H1 (cell line): ENCODE results near the gene CCDC33. TPM values are rescaled to one million over a fixed set of nuclear protein-coding genes. Genes with fewer than 3 reads are reported as not detected.

Experiments
- CTCF ChIA-PET: fragments of 300-600 bp; sonication (Branson Sonifier 250); formaldehyde crosslinking; loops from one replicate; lab custom pipeline; 2021; ENCODE audit not compliant: partially characterized antibody; lab: Charles Lee
- POLR2A ChIA-PET: fragments of 300-600 bp; sonication (Branson Sonifier 250); formaldehyde crosslinking; loops from one replicate; lab custom pipeline; 2021; ENCODE audit warnings: inconsistent platforms; ENCODE audit not compliant: partially characterized antibody; lab: Charles Lee
- DNase-seq, 2 experiments: peaks; one replicate each; pipeline versions ENCODE4 v3.0.0 to v3.0.0-alpha.2; 2010 to 2022; ENCODE audit warnings: low spot score in 2 of 2, low read depth in 1 of 2, mixed read lengths in 1 of 2
- FAIRE-seq: peaks from 2 replicates; lab custom pipeline; 2011; peaks lifted over from hg19 to GRCh38; lab: Jason Lieb, UNC
- H2AFZ ChIP-seq: 2 replicates; pipeline ENCODE4 v1.8.1; 2012; ENCODE audit warnings: low read length, inconsistent platforms
- H2AK5ac ChIP-seq: 2 replicates; pipeline ENCODE4 v1.6.1; 2013; ENCODE audit warnings: low read depth, low read length
- H2BK120ac ChIP-seq: replicated peaks from 2 replicates; pipeline ENCODE3; 2013; ENCODE audit warnings: low read depth, low read length, inconsistent platforms
- H2BK12ac ChIP-seq: 2 replicates; pipeline ENCODE4 v1.6.1; 2013; ENCODE audit warnings: low read depth, low read length
- H2BK15ac ChIP-seq: 2 replicates; pipeline ENCODE4 v1.6.1; 2013; ENCODE audit warnings: low read length
- H2BK20ac ChIP-seq: 2 replicates; pipeline ENCODE4 v1.6.1; 2013; ENCODE audit warnings: low read length
- H2BK5ac ChIP-seq: 2 replicates; pipeline ENCODE4 v1.6.1; 2013; ENCODE audit warnings: low read depth, low read length
- H3K14ac ChIP-seq: 2 replicates; pipeline ENCODE4 v1.6.1; 2013; ENCODE audit warnings: inconsistent platforms; ENCODE audit not compliant: insufficient read length
- H3K18ac ChIP-seq: 2 replicates; pipeline ENCODE4 v1.6.1; 2013; ENCODE audit warnings: low read length; ENCODE audit errors: extremely low read depth
- H3K23ac ChIP-seq: 2 replicates; pipeline ENCODE4 v1.6.1; 2013; ENCODE audit warnings: inconsistent platforms; ENCODE audit not compliant: insufficient read length
- H3K23me2 ChIP-seq: 2 replicates; pipeline ENCODE4 v1.6.1; 2013; ENCODE audit warnings: low read depth, low read length
- H3K27ac ChIP-seq: 2 replicates; pipeline ENCODE4 v1.6.1; 2011; ENCODE audit warnings: low read depth, low read length, inconsistent platforms
- H3K27me3 ChIP-seq, 4 experiments: replicated peaks in 1 of 4; 1 replicate in 1 of 4; 2 replicates in 3 of 4; pipeline versions ENCODE4 v1.6.1 to v1.8.1; 2011 to 2013; ENCODE audit warnings: low read length in 3 of 4, mild to moderate bottlenecking in 3 of 4, inconsistent platforms in 2 of 4, mixed read lengths in 2 of 4, moderate library complexity in 1 of 4; ENCODE audit not compliant: control insufficient read depth in 3 of 4, insufficient read depth in 3 of 4; ENCODE audit errors: extremely low read depth in 1 of 4
- H3K36me3 ChIP-seq, 4 experiments: 2 replicates each; pipeline versions ENCODE4 v1.6.1 to v1.8.1; 2011 to 2013; ENCODE audit warnings: mild to moderate bottlenecking in 4 of 4, low read length in 3 of 4, moderate library complexity in 2 of 4, control low read depth in 1 of 4, inconsistent platforms in 1 of 4; ENCODE audit not compliant: insufficient read depth in 4 of 4, control insufficient read depth in 2 of 4
- H3K4ac ChIP-seq: replicated peaks from 2 replicates; pipeline ENCODE3; 2013; ENCODE audit warnings: low read length, low read depth, mixed read lengths, inconsistent platforms; ENCODE audit not compliant: insufficient read length
- H3K4me1 ChIP-seq, 4 experiments: replicated peaks in 1 of 4; 1 replicate in 1 of 4; 2 replicates in 3 of 4; pipeline versions ENCODE4 v1.6.1 to v1.8.1; 2011 to 2013; ENCODE audit warnings: low read length in 3 of 4, inconsistent platforms in 2 of 4, mixed read lengths in 1 of 4; ENCODE audit not compliant: insufficient read depth in 4 of 4, control insufficient read depth in 3 of 4
- H3K4me2 ChIP-seq, 2 experiments: 2 replicates each; pipeline versions ENCODE4 v1.6.1 to v1.8.1; 2011 to 2013; ENCODE audit warnings: low read depth in 2 of 2, low read length in 2 of 2, control low read depth in 1 of 2, inconsistent platforms in 1 of 2, mild to moderate bottlenecking in 1 of 2; ENCODE audit not compliant: insufficient read depth in 1 of 2
- H3K4me3 ChIP-seq, 4 experiments: fragments of 200-600, 300-600 bp in 1 of 4; sonication (generic), shearing (Covaris generic), sonication (Bioruptor Twin) in 1 of 4; 2 replicates each; pipeline versions ENCODE4 v1.5.1 to v1.8.1; 2011 to 2016; ENCODE audit warnings: low read length in 4 of 4, low read depth in 3 of 4, control low read depth in 2 of 4, inconsistent platforms in 2 of 4, mild to moderate bottlenecking in 2 of 4, mixed read lengths in 1 of 4, moderate library complexity in 1 of 4; ENCODE audit not compliant: insufficient read depth in 2 of 4; ENCODE audit errors: extremely low read depth in 1 of 4
- H3K56ac ChIP-seq: replicated peaks from 2 replicates; pipeline ENCODE3; 2013; ENCODE audit warnings: low read depth, mild to moderate bottlenecking, mixed read lengths, low read length, inconsistent platforms; ENCODE audit not compliant: insufficient read length
- H3K79me1 ChIP-seq: 2 replicates; pipeline ENCODE4 v1.6.1; 2013; ENCODE audit warnings: low read depth, low read length, control low read depth
- H3K79me2 ChIP-seq, 2 experiments: 2 replicates each; pipeline versions ENCODE4 v1.6.1 to v1.8.1; 2012 to 2013; ENCODE audit warnings: low read length in 2 of 2, mild to moderate bottlenecking in 2 of 2, inconsistent platforms in 1 of 2; ENCODE audit not compliant: insufficient read depth in 2 of 2, control insufficient read depth in 1 of 2
- H3K9ac ChIP-seq, 4 experiments: replicated peaks in 1 of 4; 1 replicate in 1 of 4; 2 replicates in 3 of 4; pipeline versions ENCODE4 v1.6.1 to v1.8.1; 2011 to 2013; ENCODE audit warnings: low read depth in 3 of 4, low read length in 3 of 4, control low read depth in 2 of 4, mild to moderate bottlenecking in 2 of 4, moderate library complexity in 2 of 4, inconsistent platforms in 1 of 4; ENCODE audit errors: extremely low read depth in 1 of 4
- H3K9me3 ChIP-seq, 2 experiments: 2 replicates each; pipeline versions ENCODE4 v1.6.1 to v1.8.1; 2012 to 2013; ENCODE audit warnings: mild to moderate bottlenecking in 2 of 2, moderate library complexity in 2 of 2, control low read depth in 1 of 2, inconsistent platforms in 1 of 2, low read depth in 1 of 2, low read length in 1 of 2, mixed read lengths in 1 of 2; ENCODE audit not compliant: insufficient read depth in 2 of 2
- H4K20me1 ChIP-seq, 2 experiments: replicated peaks in 1 of 2; 2 replicates each; pipeline versions ENCODE3 to v1.8.1; 2011 to 2013; ENCODE audit warnings: inconsistent platforms in 2 of 2, low read length in 2 of 2, mild to moderate bottlenecking in 1 of 2; ENCODE audit not compliant: insufficient read depth in 2 of 2, control insufficient read depth in 1 of 2
- H4K5ac ChIP-seq: 2 replicates; pipeline ENCODE4 v1.6.1; 2013; ENCODE audit warnings: low read length, low read depth, mixed read lengths, inconsistent platforms; ENCODE audit not compliant: insufficient read length
- H4K8ac ChIP-seq: 2 replicates; pipeline ENCODE4 v1.8.0; 2013; ENCODE audit warnings: mild to moderate bottlenecking, moderate library complexity, low read length, inconsistent platforms; ENCODE audit not compliant: insufficient read depth; ENCODE audit errors: extremely low read depth
- H4K91ac ChIP-seq: replicated peaks from 2 replicates; pipeline ENCODE3; 2013; ENCODE audit warnings: low read length, mixed read lengths, inconsistent platforms; ENCODE audit not compliant: insufficient read length
- ASH2L ChIP-seq: fragments of 200-600, 300-600 bp; sonication (generic); IDR thresholded peaks from one replicate; pipeline ENCODE4 v1.7.1; 2017; ENCODE audit warnings: low read length
- CREB1 ChIP-seq: IDR thresholded peaks from 2 replicates; pipeline ENCODE4 v1.6.1; 2012; ENCODE audit warnings: inconsistent platforms
- CTBP2 ChIP-seq: IDR thresholded peaks from 2 replicates; pipeline ENCODE4 v1.7.0; 2011; ENCODE audit warnings: borderline replicate concordance, mild to moderate bottlenecking, moderate library complexity, mixed read lengths, low read length; ENCODE audit not compliant: insufficient read depth, insufficient read length
- EGR1 ChIP-seq: IDR thresholded peaks from 2 replicates; pipeline ENCODE4 v1.6.1; 2011; ENCODE audit warnings: low read depth, low read length, borderline replicate concordance
- KDM5A ChIP-seq: fragments of 200-600 bp; IDR thresholded peaks from 2 replicates; pipeline ENCODE4 v1.7.1; 2012; ENCODE audit warnings: mild to moderate bottlenecking, low read length, inconsistent platforms, mixed read lengths
- MAFK ChIP-seq: IDR thresholded peaks from 2 replicates; pipeline ENCODE4 v1.6.1; 2012; ENCODE audit warnings: low read depth, mild to moderate bottlenecking, improper control_type of control experiment, low read length
- NRF1 ChIP-seq: IDR thresholded peaks from 2 replicates; pipeline ENCODE4 v1.6.1; 2011; ENCODE audit warnings: mild to moderate bottlenecking, low read depth, low read length, improper control_type of control experiment
- POLR2A ChIP-seq, 2 experiments: IDR thresholded peaks; 1 replicate in 1 of 2; 2 replicates in 1 of 2; pipeline ENCODE4 v1.6.1; 2011; ENCODE audit warnings: low read depth in 2 of 2, low read length in 2 of 2, mild to moderate bottlenecking in 2 of 2; ENCODE audit errors: control extremely low read depth in 1 of 2
- SIX5 ChIP-seq: IDR thresholded peaks from 2 replicates; pipeline ENCODE4 v1.6.1; 2011; ENCODE audit warnings: mild to moderate bottlenecking, low read depth, low read length
- SP4 ChIP-seq: IDR thresholded peaks from 2 replicates; pipeline ENCODE4 v1.6.1; 2012; ENCODE audit warnings: low read length, inconsistent platforms
- ZNF274 ChIP-seq: IDR thresholded peaks from 2 replicates; pipeline ENCODE4 v1.7.0; 2012; ENCODE audit warnings: low read length, borderline replicate concordance; ENCODE audit errors: extremely low read depth
- WGBS, 2 experiments: shearing (Covaris generic) in 1 of 2; methylation state at CpG; one replicate each; pipeline versions ENCODE4 v1.1.6 to v1.1.7; 2013 to 2015; ENCODE audit warnings: low lambda C conversion rate in 2 of 2, mixed read lengths in 2 of 2, inconsistent platforms in 1 of 2, low coverage in 1 of 2, missing lambda C conversion rate in 1 of 2; ENCODE audit not compliant: insufficient replicate concordance in 2 of 2, insufficient coverage in 1 of 2, insufficient read length in 1 of 2; ENCODE audit errors: extremely low coverage in 1 of 2, missing lambda C conversion rate in 1 of 2; 5-methylcytosine and 5-hydroxymethylcytosine counted together
- polyA plus RNA-seq, 7 experiments: library from polyadenylated mRNA; depleted of rRNA in 3 of 7; stranded (reverse) in 5 of 7; unstranded in 2 of 7; fragments of >200 nt in 5 of 7; fragments of 200-250 nt in 2 of 7; gene quantifications; 1 replicate in 5 of 7; 2 replicates in 1 of 7; 4 replicates in 1 of 7; pipeline versions ENCODE4 v1.2.1 to v1.2.3, GENCODE V29; 2011 to 2013; ENCODE audit warnings: missing spikeins in 2 of 7, mixed read lengths in 2 of 7
- total RNA-seq: library from RNA; stranded (reverse); fragmentation: NEBNext Ultra II Directional; extraction: Animal tissue kit (Norgen Biotek cat#: 25700); gene quantifications from 2 replicates; pipeline ENCODE4 v1.2.1, GENCODE V29; 2021
- TF ChIP-seq, protein P1 (sequence below), 3 experiments: IDR thresholded peaks; 1 replicate in 2 of 3; 2 replicates in 1 of 3; pipeline versions ENCODE4 v1.5.1 to v1.6.1; 2011; ENCODE audit warnings: low read length in 3 of 3, mild to moderate bottlenecking in 3 of 3, inconsistent platforms in 2 of 3, low read depth in 1 of 3, moderate library complexity in 1 of 3; ENCODE audit not compliant: insufficient read depth in 1 of 3; ENCODE audit errors: control extremely low read depth in 1 of 3

The CCDC33 gene
- total and polyA plus RNA-seq, 2 of the 8 experiments (the other 6 are each of a cell fraction or from before 2014, with no cell fraction given) = 2.0 to 2.7 TPM

GRCh38 chr15:74326746-74327145 is 90.6 kb downstream of the CCDC33 start:
- CTCF ChIA-PET = interaction anchor here (0.8 to 18.1 kb wide), 5 partner anchors 10 to 289 kb away, joined by 3 to 353 read pairs (median 3); no protein-coding TSS in a partner anchor
- Histone ChIP-seq H4K5ac (peak overlapping the region; percentile 1), H3K9ac (no peak overlapping the region), H3K4ac (no peak overlapping the region), H3K4me2 (no peak overlapping the region), H4K91ac (peak overlapping the region; percentile 79), H3K27me3 (no peaks in the 10 kb centered on the region; a peak in 1 of 7 replicates), H3K4me1 (peaks cover 0 to 14% (median 9%) of the 10 kb centered on the region in 4 experiments; a peak in 4 of 7 replicates), H2AFZ (0 out of 2 replicates have a peak overlapping the region, but pooled peaks have one; percentile 24), H3K79me1 (no peaks in the 10 kb centered on the region), H3K27ac (no peak overlapping the region), H2BK15ac (no peak overlapping the region; the same call in 1 of the 2 replicates), H2BK5ac (0 out of 2 replicates have a peak overlapping the region, but pooled peaks have one; percentile 10), H3K23ac (no peak overlapping the region), H3K36me3 (no peaks in the 10 kb centered on the region), H3K4me3 (no peak overlapping the region), H2BK120ac (no peak overlapping the region), H2AK5ac (no peak overlapping the region), H3K56ac (no peak overlapping the region), H3K14ac (no peak overlapping the region), H3K18ac (no peak overlapping the region), H3K9me3 (no peaks in the 10 kb centered on the region), H4K8ac (no peak overlapping the region), H2BK12ac (peak overlapping the region; percentile 4; the same call in 1 of the 2 replicates), H3K23me2 (no peaks in the 10 kb centered on the region), H2BK20ac (no peak overlapping the region), H4K20me1 (no peaks in the 10 kb centered on the region), H3K79me2 (no peaks in the 10 kb centered on the region)
- POLR2A ChIA-PET = interaction anchor here (1.7 to 2.0 kb wide), 2 partner anchors 8 to 203 kb away, joined by 3 to 4 read pairs; no protein-coding TSS in a partner anchor
- no peak for DNase-seq
- WGBS, 2 experiments = 81% methylated on average over 4 of the region's 4 CpGs; no CpG with 5 or more reads in 1 of the 2 experiments
- FAIRE-seq = no peak
- no peak for TF ChIP-seq CTBP2
- TF ChIP-seq, protein P1, sequence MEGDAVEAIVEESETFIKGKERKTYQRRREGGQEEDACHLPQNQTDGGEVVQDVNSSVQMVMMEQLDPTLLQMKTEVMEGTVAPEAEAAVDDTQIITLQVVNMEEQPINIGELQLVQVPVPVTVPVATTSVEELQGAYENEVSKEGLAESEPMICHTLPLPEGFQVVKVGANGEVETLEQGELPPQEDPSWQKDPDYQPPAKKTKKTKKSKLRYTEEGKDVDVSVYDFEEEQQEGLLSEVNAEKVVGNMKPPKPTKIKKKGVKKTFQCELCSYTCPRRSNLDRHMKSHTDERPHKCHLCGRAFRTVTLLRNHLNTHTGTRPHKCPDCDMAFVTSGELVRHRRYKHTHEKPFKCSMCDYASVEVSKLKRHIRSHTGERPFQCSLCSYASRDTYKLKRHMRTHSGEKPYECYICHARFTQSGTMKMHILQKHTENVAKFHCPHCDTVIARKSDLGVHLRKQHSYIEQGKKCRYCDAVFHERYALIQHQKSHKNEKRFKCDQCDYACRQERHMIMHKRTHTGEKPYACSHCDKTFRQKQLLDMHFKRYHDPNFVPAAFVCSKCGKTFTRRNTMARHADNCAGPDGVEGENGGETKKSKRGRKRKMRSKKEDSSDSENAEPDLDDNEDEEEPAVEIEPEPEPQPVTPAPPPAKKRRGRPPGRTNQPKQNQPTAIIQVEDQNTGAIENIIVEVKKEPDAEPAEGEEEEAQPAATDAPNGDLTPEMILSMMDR (IDR thresholded peaks at IDR 0.05; ENCODE audit: control extremely low read depth in 1 of 3, insufficient read depth in 1 of 3, low read depth in 1 of 3, low read length in 3 of 3) = no peak
- TF ChIP-seq SIX5 = no peak
- no peak for TF ChIP-seq POLR2A (IDR thresholded peaks at IDR 0.05; ENCODE audit: control extremely low read depth in 1 of 2, low read depth in 2 of 2, low read length in 2 of 2)
- no peak for TF ChIP-seq EGR1
- TF ChIP-seq SP4 = no peak
- TF ChIP-seq NRF1 = no peak
- no peak for TF ChIP-seq ZNF274
- no peak for TF ChIP-seq ASH2L
- no peak for TF ChIP-seq CREB1
- no peak for TF ChIP-seq MAFK
- TF ChIP-seq KDM5A = no peak
